ENCODE measurements around the gene CRHBP. TPM values are rescaled to one million over a fixed set of nuclear protein-coding genes. Genes with fewer than 3 reads are reported as not detected.

Gene CRHBP
- total RNA-seq, 1 experiment from 2014 or later, result not detected

GRCh38 chr5:76946090-76946489 is 6.8 kb upstream of the CRHBP start:
- POLR2A ChIA-PET, result no interaction called here
- ATAC-seq (no peak), DNase-seq (ENCODE audit: low spot score) (no peak)
- TF ChIP-seq FOXJ3 (CRISPR knock-in tag; IDR thresholded peaks at IDR 0.05; ENCODE audit: borderline replicate concordance) (no peak), E2F4 (CRISPR knock-in tag; IDR thresholded peaks at IDR 0.05; ENCODE audit: borderline replicate concordance, low read depth) (no peak), GTF2I (CRISPR knock-in tag; conservative IDR thresholded peaks at IDR 0.05) (no peak)
- Mint-ChIP-seq H3K27me3 (ENCODE audit: low read depth) (peaks cover 2% of the 10 kb centered on the region), H3K27ac (no peak overlapping the region), H3K4me3 (no peak overlapping the region), H3K4me1 (0 out of 2 replicates have a peak, but pooled peaks cover 3% of the 10 kb centered on the region), H3K36me3 (no peaks in the 10 kb centered on the region), H3K9me3 (peaks cover 3% of the 10 kb centered on the region; the same call in 1 of the 2 replicates)
- CTCF ChIA-PET, result no interaction called here

DNA sequence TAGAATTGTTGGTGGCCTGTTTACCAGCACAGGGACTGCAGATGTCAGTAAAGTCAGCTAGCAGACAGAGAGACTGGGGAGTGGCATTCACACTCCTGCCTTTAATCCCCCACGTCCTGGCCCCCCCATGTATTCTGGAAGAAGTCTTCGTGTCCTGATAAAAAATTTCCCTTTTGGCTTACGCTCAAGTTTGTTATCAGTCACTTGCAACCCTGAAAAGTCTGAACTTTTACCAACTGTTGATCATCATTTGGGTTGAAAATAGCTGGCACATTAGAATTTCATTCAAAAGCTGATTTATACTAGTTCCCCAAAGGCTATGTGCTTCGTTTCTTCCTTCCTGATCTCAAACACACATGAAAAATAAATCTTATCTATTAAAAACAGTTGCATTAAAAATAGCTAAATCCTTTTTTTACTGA is 5.8 kb upstream of the CRHBP start:
- ChIA-PET POLR2A (no interaction called here), CTCF (no interaction called here)
- ATAC-seq (no peak), DNase-seq (ENCODE audit: low spot score) (no peak)
- TF ChIP-seq, protein P1, sequence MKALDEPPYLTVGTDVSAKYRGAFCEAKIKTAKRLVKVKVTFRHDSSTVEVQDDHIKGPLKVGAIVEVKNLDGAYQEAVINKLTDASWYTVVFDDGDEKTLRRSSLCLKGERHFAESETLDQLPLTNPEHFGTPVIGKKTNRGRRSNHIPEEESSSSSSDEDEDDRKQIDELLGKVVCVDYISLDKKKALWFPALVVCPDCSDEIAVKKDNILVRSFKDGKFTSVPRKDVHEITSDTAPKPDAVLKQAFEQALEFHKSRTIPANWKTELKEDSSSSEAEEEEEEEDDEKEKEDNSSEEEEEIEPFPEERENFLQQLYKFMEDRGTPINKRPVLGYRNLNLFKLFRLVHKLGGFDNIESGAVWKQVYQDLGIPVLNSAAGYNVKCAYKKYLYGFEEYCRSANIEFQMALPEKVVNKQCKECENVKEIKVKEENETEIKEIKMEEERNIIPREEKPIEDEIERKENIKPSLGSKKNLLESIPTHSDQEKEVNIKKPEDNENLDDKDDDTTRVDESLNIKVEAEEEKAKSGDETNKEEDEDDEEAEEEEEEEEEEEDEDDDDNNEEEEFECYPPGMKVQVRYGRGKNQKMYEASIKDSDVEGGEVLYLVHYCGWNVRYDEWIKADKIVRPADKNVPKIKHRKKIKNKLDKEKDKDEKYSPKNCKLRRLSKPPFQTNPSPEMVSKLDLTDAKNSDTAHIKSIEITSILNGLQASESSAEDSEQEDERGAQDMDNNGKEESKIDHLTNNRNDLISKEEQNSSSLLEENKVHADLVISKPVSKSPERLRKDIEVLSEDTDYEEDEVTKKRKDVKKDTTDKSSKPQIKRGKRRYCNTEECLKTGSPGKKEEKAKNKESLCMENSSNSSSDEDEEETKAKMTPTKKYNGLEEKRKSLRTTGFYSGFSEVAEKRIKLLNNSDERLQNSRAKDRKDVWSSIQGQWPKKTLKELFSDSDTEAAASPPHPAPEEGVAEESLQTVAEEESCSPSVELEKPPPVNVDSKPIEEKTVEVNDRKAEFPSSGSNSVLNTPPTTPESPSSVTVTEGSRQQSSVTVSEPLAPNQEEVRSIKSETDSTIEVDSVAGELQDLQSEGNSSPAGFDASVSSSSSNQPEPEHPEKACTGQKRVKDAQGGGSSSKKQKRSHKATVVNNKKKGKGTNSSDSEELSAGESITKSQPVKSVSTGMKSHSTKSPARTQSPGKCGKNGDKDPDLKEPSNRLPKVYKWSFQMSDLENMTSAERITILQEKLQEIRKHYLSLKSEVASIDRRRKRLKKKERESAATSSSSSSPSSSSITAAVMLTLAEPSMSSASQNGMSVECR (CRISPR knock-in tag; IDR thresholded peaks at IDR 0.05; ENCODE audit: borderline replicate concordance), result no peak
- TF ChIP-seq ZNF317 (CRISPR knock-in tag; IDR thresholded peaks at IDR 0.05; ENCODE audit: borderline replicate concordance, low read depth) (no peak), ZNF281 (CRISPR knock-in tag; IDR thresholded peaks at IDR 0.05) (no peak), PRRX2 (CRISPR knock-in tag; IDR thresholded peaks at IDR 0.05) (no peak), ATF6 (CRISPR knock-in tag; IDR thresholded peaks at IDR 0.05) (no peak), ZNF423 (CRISPR knock-in tag; IDR thresholded peaks at IDR 0.05) (no peak), AFF4 (CRISPR knock-in tag; IDR thresholded peaks at IDR 0.05; ENCODE audit: borderline replicate concordance) (no peak)
- TF ChIP-seq, protein P2, sequence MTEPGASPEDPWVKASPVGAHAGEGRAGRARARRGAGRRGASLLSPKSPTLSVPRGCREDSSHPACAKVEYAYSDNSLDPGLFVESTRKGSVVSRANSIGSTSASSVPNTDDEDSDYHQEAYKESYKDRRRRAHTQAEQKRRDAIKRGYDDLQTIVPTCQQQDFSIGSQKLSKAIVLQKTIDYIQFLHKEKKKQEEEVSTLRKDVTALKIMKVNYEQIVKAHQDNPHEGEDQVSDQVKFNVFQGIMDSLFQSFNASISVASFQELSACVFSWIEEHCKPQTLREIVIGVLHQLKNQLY (CRISPR knock-in tag; IDR thresholded peaks at IDR 0.05), result no peak
- H3K36me3 Mint-ChIP-seq, result no peaks in the 10 kb centered on the region
- peaks cover 12% of the 10 kb centered on the region for H3K27me3 Mint-ChIP-seq (ENCODE audit: low read depth)
- no peak overlapping the region for H3K4me3 Mint-ChIP-seq
- no peaks in the 10 kb centered on the region for H3K9me3 Mint-ChIP-seq
- no peak overlapping the region for H3K27ac Mint-ChIP-seq
- 0 out of 2 replicates have a peak, but pooled peaks cover 3% of the 10 kb centered on the region for H3K4me1 Mint-ChIP-seq
